Astrocyte (in vitro differentiated cells and primary cell): ENCODE data around the gene KPNA5. TPM values are rescaled to one million over a fixed set of nuclear protein-coding genes. Genes with fewer than 3 reads are reported as not detected.

Source experiments
- DNase-seq: peaks from one replicate; pipeline ENCODE4 v3.0.0-alpha.2; 2010; ENCODE audit warnings: low read depth
- FAIRE-seq: peaks from 2 replicates; lab custom pipeline; 2011; peaks lifted over from hg19 to GRCh38; lab: Jason Lieb, UNC
- H2AFZ ChIP-seq: 2 replicates; pipeline ENCODE4 v1.6.0; 2012; ENCODE audit warnings: low read depth, low read length, inconsistent platforms
- H3K27ac ChIP-seq: 2 replicates; pipeline ENCODE4 v1.5.1; 2011; ENCODE audit warnings: low read depth, low read length, inconsistent platforms
- H3K27me3 ChIP-seq: 2 replicates; pipeline ENCODE4 v1.6.0; 2011; ENCODE audit warnings: low read length, inconsistent platforms; ENCODE audit not compliant: insufficient read depth
- H3K36me3 ChIP-seq: 2 replicates; pipeline ENCODE4 v1.5.1; 2011; ENCODE audit warnings: low read length, inconsistent platforms; ENCODE audit not compliant: insufficient read depth
- H3K4me1 ChIP-seq: 2 replicates; pipeline ENCODE4 v1.5.1; 2011; ENCODE audit warnings: low read length, inconsistent platforms; ENCODE audit not compliant: insufficient read depth
- H3K4me2 ChIP-seq: 2 replicates; pipeline ENCODE4 v1.6.0; 2012; ENCODE audit warnings: low read length, inconsistent platforms
- H3K4me3 ChIP-seq: 2 replicates; pipeline ENCODE4 v1.5.1; 2011; ENCODE audit warnings: low read depth, mild to moderate bottlenecking, low read length, inconsistent platforms; ENCODE audit not compliant: insufficient read depth
- H3K79me2 ChIP-seq: 2 replicates; pipeline ENCODE4 v1.6.0; 2012; ENCODE audit warnings: mild to moderate bottlenecking, low read length, inconsistent platforms; ENCODE audit not compliant: insufficient read depth
- H3K9ac ChIP-seq: 2 replicates; pipeline ENCODE4 v1.6.0; 2012; ENCODE audit warnings: mild to moderate bottlenecking, low read length, inconsistent platforms
- H3K9me3 ChIP-seq: 2 replicates; pipeline ENCODE4 v1.5.1; 2012; ENCODE audit warnings: low read depth, mild to moderate bottlenecking, low read length, inconsistent platforms; ENCODE audit not compliant: insufficient read depth
- H4K20me1 ChIP-seq: 2 replicates; pipeline ENCODE4 v1.6.0; 2012; ENCODE audit warnings: low read length, inconsistent platforms; ENCODE audit not compliant: insufficient read depth
- H3K27ac Mint-ChIP-seq: one replicate; pipeline ENCODE4 v1.8.0; 2021; ENCODE audit warnings: mild to moderate bottlenecking, mixed read lengths; ENCODE audit not compliant: unreplicated experiment
- H3K27me3 Mint-ChIP-seq: one replicate; pipeline ENCODE4 v1.8.0; 2021; ENCODE audit warnings: low read depth, mixed read lengths; ENCODE audit not compliant: unreplicated experiment
- H3K36me3 Mint-ChIP-seq: one replicate; pipeline ENCODE4 v1.8.0; 2021; ENCODE audit warnings: low read depth, mixed read lengths; ENCODE audit not compliant: unreplicated experiment
- H3K4me1 Mint-ChIP-seq: one replicate; pipeline ENCODE4 v1.8.0; 2021; ENCODE audit warnings: low read depth, mixed read lengths; ENCODE audit not compliant: unreplicated experiment
- H3K4me3 Mint-ChIP-seq: one replicate; pipeline ENCODE4 v1.8.0; 2021; ENCODE audit warnings: mild to moderate bottlenecking, moderate library complexity, mixed read lengths; ENCODE audit not compliant: unreplicated experiment
- H3K9me3 Mint-ChIP-seq: one replicate; pipeline ENCODE4 v1.8.0; 2021; ENCODE audit warnings: mild to moderate bottlenecking, mixed read lengths; ENCODE audit not compliant: unreplicated experiment
- EZH2 ChIP-seq: IDR thresholded peaks from 2 replicates; pipeline ENCODE4 v1.6.1; 2012; ENCODE audit warnings: mild to moderate bottlenecking, low read length, inconsistent platforms; ENCODE audit not compliant: insufficient read depth
- total RNA-seq: library from RNA; stranded (reverse); gene quantifications from 2 replicates; pipeline ENCODE4 v1.2.1, GENCODE V29; 2021
- TF ChIP-seq, protein P1 (sequence below): IDR thresholded peaks from 2 replicates; pipeline ENCODE4 v1.5.1; 2011; ENCODE audit warnings: low read depth, mild to moderate bottlenecking, inconsistent platforms, low read length, moderate library complexity; ENCODE audit not compliant: insufficient read depth

Gene KPNA5
- total RNA-seq, 1 donor from 2014 or later: 14.3 TPM

GRCh38 chr6:116773886-116774285, 92.9 kb downstream of the KPNA5 start:
- no peak for FAIRE-seq

GRCh38 chr6:116779573-116780164, 98.7 kb downstream of the KPNA5 start:
- Histone ChIP-seq H3K9ac (no peak overlapping the region), H3K4me2 (peak overlapping the region; percentile 23), H3K27ac (no peak overlapping the region), H3K27me3 (no peaks in the 10 kb centered on the region), H3K4me1 (no peaks in the 10 kb centered on the region), H3K4me3 (no peak overlapping the region), H2AFZ (no peak overlapping the region), H3K79me2 (no peaks in the 10 kb centered on the region), H3K9me3 (no peaks in the 10 kb centered on the region), H4K20me1 (no peaks in the 10 kb centered on the region), H3K36me3 (no peaks in the 10 kb centered on the region)
- Mint-ChIP-seq H3K36me3 (no peaks in the 10 kb centered on the region), H3K9me3 (no peaks in the 10 kb centered on the region), H3K4me1 (peaks cover 3% of the 10 kb centered on the region), H3K27ac (no peak overlapping the region), H3K4me3 (no peak overlapping the region), H3K27me3 (no peaks in the 10 kb centered on the region)
- DNase-seq: peak; percentile 15
- FAIRE-seq: no peak
- no peak for TF ChIP-seq EZH2
- TF ChIP-seq, protein P1, sequence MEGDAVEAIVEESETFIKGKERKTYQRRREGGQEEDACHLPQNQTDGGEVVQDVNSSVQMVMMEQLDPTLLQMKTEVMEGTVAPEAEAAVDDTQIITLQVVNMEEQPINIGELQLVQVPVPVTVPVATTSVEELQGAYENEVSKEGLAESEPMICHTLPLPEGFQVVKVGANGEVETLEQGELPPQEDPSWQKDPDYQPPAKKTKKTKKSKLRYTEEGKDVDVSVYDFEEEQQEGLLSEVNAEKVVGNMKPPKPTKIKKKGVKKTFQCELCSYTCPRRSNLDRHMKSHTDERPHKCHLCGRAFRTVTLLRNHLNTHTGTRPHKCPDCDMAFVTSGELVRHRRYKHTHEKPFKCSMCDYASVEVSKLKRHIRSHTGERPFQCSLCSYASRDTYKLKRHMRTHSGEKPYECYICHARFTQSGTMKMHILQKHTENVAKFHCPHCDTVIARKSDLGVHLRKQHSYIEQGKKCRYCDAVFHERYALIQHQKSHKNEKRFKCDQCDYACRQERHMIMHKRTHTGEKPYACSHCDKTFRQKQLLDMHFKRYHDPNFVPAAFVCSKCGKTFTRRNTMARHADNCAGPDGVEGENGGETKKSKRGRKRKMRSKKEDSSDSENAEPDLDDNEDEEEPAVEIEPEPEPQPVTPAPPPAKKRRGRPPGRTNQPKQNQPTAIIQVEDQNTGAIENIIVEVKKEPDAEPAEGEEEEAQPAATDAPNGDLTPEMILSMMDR: peak; percentile 44

More at GRCh38 chr6:116773886-116774285, 92.9 kb downstream of the KPNA5 start:
- Mint-ChIP-seq H3K27me3 (no peaks in the 10 kb centered on the region), H3K27ac (no peak overlapping the region), H3K9me3 (peaks cover 2% of the 10 kb centered on the region), H3K4me3 (no peak overlapping the region), H3K4me1 (peaks cover 1% of the 10 kb centered on the region), H3K36me3 (no peaks in the 10 kb centered on the region)
- Histone ChIP-seq H3K9me3 (no peaks in the 10 kb centered on the region), H3K4me2 (no peak overlapping the region), H3K27me3 (no peaks in the 10 kb centered on the region), H3K4me3 (no peak overlapping the region), H3K36me3 (no peaks in the 10 kb centered on the region), H3K4me1 (no peaks in the 10 kb centered on the region), H4K20me1 (no peaks in the 10 kb centered on the region), H3K27ac (no peak overlapping the region), H3K9ac (no peak overlapping the region), H3K79me2 (no peaks in the 10 kb centered on the region), H2AFZ (no peak overlapping the region)
- no peak for TF ChIP-seq EZH2
- TF ChIP-seq, protein P1: no peak
- DNase-seq: no peak

DNA sequence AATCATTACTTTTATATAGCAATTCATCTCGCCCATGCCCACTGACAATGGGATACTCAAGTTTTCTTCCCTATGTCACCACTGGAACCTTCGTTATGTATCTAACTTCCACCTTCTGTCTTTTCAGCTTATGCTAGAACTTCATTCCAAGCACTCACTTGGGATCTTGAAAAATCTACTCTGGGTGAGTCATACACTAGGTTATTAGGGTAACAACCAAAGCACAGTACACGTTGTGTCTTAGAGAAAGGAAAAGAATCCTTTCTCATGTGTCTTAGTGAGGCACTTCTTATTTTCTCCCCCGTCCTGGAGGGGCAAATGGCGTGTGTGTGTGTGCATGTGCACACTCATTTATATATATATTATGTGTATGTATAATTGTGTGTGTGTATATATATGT, 102.8 kb downstream of the KPNA5 start:
- Histone ChIP-seq H3K9ac (no peak overlapping the region), H3K4me1 (no peaks in the 10 kb centered on the region), H3K27me3 (no peaks in the 10 kb centered on the region), H3K4me3 (no peak overlapping the region), H3K79me2 (no peaks in the 10 kb centered on the region), H3K36me3 (no peaks in the 10 kb centered on the region), H2AFZ (no peak overlapping the region), H4K20me1 (no peaks in the 10 kb centered on the region), H3K27ac (no peak overlapping the region), H3K4me2 (no peak overlapping the region), H3K9me3 (no peaks in the 10 kb centered on the region)
- H3K36me3 Mint-ChIP-seq: no peaks in the 10 kb centered on the region
- H3K27ac Mint-ChIP-seq: no peak overlapping the region
- peaks cover 3% of the 10 kb centered on the region for H3K4me1 Mint-ChIP-seq
- H3K9me3 Mint-ChIP-seq: no peaks in the 10 kb centered on the region
- TF ChIP-seq, protein P1: no peak
- TF ChIP-seq EZH2: no peak
- FAIRE-seq (no peak), DNase-seq (peak; percentile 4)
- H3K27me3 Mint-ChIP-seq: no peaks in the 10 kb centered on the region
- H3K4me3 Mint-ChIP-seq: no peak overlapping the region
